Hematopoietic multipotent progenitor cell treated with erythropoietin and hydrocortisone succinate and interleukin-3 and kit ligand, for 17 days (in vitro differentiated cells): ENCODE measurements around the gene PAPSS2.
"Not testable (repeated sequence)": the region's sequence is repeated elsewhere in the genome, so short reads cannot be mapped to it uniquely, and the experiment has no call there.

ENCODE experiments used
- DNase-seq: peaks from one replicate; pipeline ENCODE4 v3.0.0-alpha.2; 2015; ENCODE audit warnings: low spot score

PAPSS2 gene

GRCh38 chr10:87706731-87707130, 47.1 kb downstream of the PAPSS2 start:
- DNase-seq, result no peak

- no peak for DNase-seq
Observed at GRCh38 chr10:87707254-87707653, 47.6 kb downstream of the PAPSS2 start.

GRCh38 chr10:87712913-87713616, 53.4 kb downstream of the PAPSS2 start:
- DNase-seq, result no peak

GRCh38 chr10:87713707-87714106, 54.0 kb downstream of the PAPSS2 start:
- no peak for DNase-seq

- no peak for DNase-seq
Observed at GRCh38 chr10:87715552-87716347, 56.1 kb downstream of the PAPSS2 start.

GRCh38 chr10:87716348-87716670, 56.6 kb downstream of the PAPSS2 start:
- no peak for DNase-seq

- DNase-seq, result no peak
Observed at GRCh38 chr10:87720665-87721064, 61.0 kb downstream of the PAPSS2 start.

- DNase-seq, result no peak
Observed at GRCh38 chr10:87721781-87722180, 62.1 kb downstream of the PAPSS2 start.

GRCh38 chr10:87722716-87723115, 63.0 kb downstream of the PAPSS2 start:
- DNase-seq, result no peak

- DNase-seq, result no peak
Observed at GRCh38 chr10:87723500-87723899, 63.8 kb downstream of the PAPSS2 start.

- DNase-seq, result no peak
Observed at GRCh38 chr10:87724789-87725188, 65.1 kb downstream of the PAPSS2 start.

GRCh38 chr10:87729940-87730339, 70.3 kb downstream of the PAPSS2 start:
- no peak for DNase-seq

GRCh38 chr10:87733081-87733480, 73.4 kb downstream of the PAPSS2 start:
- no peak for DNase-seq

GRCh38 chr10:87734987-87735827, 75.5 kb downstream of the PAPSS2 start:
- DNase-seq, result peak; percentile 35

- DNase-seq, result not testable (repeated sequence)
Observed at GRCh38 chr10:87738253-87738652, 78.6 kb downstream of the PAPSS2 start.

- DNase-seq, result no peak
Observed at GRCh38 chr10:87739703-87740102, 80.0 kb downstream of the PAPSS2 start.

GRCh38 chr10:87740254-87740655, 80.6 kb downstream of the PAPSS2 start:
- DNase-seq, result no peak

- not testable (repeated sequence) for DNase-seq
Observed at GRCh38 chr10:87742992-87743610, 83.4 kb downstream of the PAPSS2 start.

- DNase-seq, result no peak
Observed at GRCh38 chr10:87744606-87745005, 84.9 kb downstream of the PAPSS2 start.

GRCh38 chr10:87746911-87747310, 87.2 kb downstream of the PAPSS2 start:
- DNase-seq, result no peak

GRCh38 chr10:87748244-87748643, 88.6 kb downstream of the PAPSS2 start:
- DNase-seq, result not testable (repeated sequence)

- DNase-seq, result no peak
Observed at GRCh38 chr10:87750001-87750671, 90.5 kb downstream of the PAPSS2 start.
